Hepatocyte (in vitro differentiated cells): ENCODE measurements around the gene ANKRD30A.

ENCODE experiments used
- EZH2 ChIP-seq: fragments of 200-600 bp; sonication (generic); IDR thresholded peaks from 2 replicates; pipeline ENCODE4 v1.6.1; 2016; ENCODE audit warnings: antibody characterized with exemption, mild to moderate bottlenecking, borderline replicate concordance
- TF ChIP-seq, protein P1 (sequence below): fragments of 200-600 bp; sonication (generic); IDR thresholded peaks from 2 replicates; pipeline ENCODE4 v1.5.1; 2016; ENCODE audit warnings: antibody characterized with exemption, mild to moderate bottlenecking; ENCODE audit not compliant: poor library complexity

DNA sequence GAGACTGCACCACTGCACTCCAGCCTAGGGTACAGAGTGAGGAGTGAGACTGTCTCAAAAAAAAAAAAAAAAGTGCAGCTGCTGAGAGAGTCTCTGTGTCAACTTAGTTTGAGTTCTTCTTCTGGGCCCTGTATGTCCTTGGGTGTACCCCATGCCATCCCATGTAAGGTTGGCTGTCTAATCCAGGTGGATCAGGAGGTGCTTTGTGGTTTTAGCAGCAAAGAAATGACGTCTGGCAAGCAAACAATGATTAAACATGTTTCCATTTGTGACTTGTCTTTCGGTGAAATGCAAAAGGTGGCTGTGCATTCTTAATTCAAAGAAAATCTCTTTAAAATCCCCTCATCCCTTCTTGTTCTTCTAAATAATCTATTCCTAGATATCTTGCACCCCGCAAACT is 255.9 kb downstream of the ANKRD30A start:
- TF ChIP-seq EZH2: no peak
- TF ChIP-seq, protein P1, sequence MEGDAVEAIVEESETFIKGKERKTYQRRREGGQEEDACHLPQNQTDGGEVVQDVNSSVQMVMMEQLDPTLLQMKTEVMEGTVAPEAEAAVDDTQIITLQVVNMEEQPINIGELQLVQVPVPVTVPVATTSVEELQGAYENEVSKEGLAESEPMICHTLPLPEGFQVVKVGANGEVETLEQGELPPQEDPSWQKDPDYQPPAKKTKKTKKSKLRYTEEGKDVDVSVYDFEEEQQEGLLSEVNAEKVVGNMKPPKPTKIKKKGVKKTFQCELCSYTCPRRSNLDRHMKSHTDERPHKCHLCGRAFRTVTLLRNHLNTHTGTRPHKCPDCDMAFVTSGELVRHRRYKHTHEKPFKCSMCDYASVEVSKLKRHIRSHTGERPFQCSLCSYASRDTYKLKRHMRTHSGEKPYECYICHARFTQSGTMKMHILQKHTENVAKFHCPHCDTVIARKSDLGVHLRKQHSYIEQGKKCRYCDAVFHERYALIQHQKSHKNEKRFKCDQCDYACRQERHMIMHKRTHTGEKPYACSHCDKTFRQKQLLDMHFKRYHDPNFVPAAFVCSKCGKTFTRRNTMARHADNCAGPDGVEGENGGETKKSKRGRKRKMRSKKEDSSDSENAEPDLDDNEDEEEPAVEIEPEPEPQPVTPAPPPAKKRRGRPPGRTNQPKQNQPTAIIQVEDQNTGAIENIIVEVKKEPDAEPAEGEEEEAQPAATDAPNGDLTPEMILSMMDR: no peak
